DMS153 treated with DMSO at 0.1 percent for 48 hours (cell line): ENCODE data around the gene CRELD2.
A peak's percentile ranks its signal among the peaks of the same experiment; 100 is the strongest.

Experiments
- DNase-seq: peaks from one replicate; lab custom pipeline; 2025; ENCODE audit not compliant: unreplicated experiment; lab: John Stamatoyannopoulos, UW

CRELD2 gene

GRCh38 chr22:49887064-49887451, 31.4 kb upstream of the CRELD2 start:
- no peak for DNase-seq

GRCh38 chr22:49887702-49888101, 30.7 kb upstream of the CRELD2 start:
- DNase-seq = no peak

GRCh38 chr22:49889071-49889470, 29.4 kb upstream of the CRELD2 start:
- no peak for DNase-seq

- no peak for DNase-seq
These were observed 26.1 kb upstream of the CRELD2 start for GRCh38 chr22:49892226-49892899.

- no peak for DNase-seq
These were observed 25.4 kb upstream of the CRELD2 start for GRCh38 chr22:49893025-49893424.

GRCh38 chr22:49894322-49895054, 23.9 kb upstream of the CRELD2 start:
- DNase-seq = no peak

- DNase-seq = no peak
These were observed 22.2 kb upstream of the CRELD2 start for GRCh38 chr22:49896201-49896600.

- DNase-seq = no peak
These were observed 21.3 kb upstream of the CRELD2 start for GRCh38 chr22:49897015-49897684.

- DNase-seq = no peak
These were observed 18.9 kb upstream of the CRELD2 start for GRCh38 chr22:49899530-49899929.

GRCh38 chr22:49900441-49901230, 17.8 kb upstream of the CRELD2 start:
- DNase-seq = no peak

GRCh38 chr22:49901457-49901856, 17.0 kb upstream of the CRELD2 start:
- no peak for DNase-seq

- DNase-seq = peak; percentile 11
These were observed 15.0 kb upstream of the CRELD2 start for GRCh38 chr22:49903322-49904039.

- no peak for DNase-seq
These were observed 14.4 kb upstream of the CRELD2 start for GRCh38 chr22:49904040-49904369.

- no peak for DNase-seq
These were observed 13.0 kb upstream of the CRELD2 start for GRCh38 chr22:49905465-49905864.

- DNase-seq = no peak
These were observed 12.2 kb upstream of the CRELD2 start for GRCh38 chr22:49906071-49906798.

- DNase-seq = no peak
These were observed 11.6 kb upstream of the CRELD2 start for GRCh38 chr22:49906799-49907290.

- no peak for DNase-seq
These were observed 10.6 kb upstream of the CRELD2 start for GRCh38 chr22:49907807-49908206.

- DNase-seq = no peak
These were observed 8.8 kb upstream of the CRELD2 start for GRCh38 chr22:49909476-49910205.
